ENCODE measurements around the gene COL5A2.
A peak's percentile ranks its signal among the peaks of the same experiment; 100 is the strongest.

The COL5A2 gene

DNA sequence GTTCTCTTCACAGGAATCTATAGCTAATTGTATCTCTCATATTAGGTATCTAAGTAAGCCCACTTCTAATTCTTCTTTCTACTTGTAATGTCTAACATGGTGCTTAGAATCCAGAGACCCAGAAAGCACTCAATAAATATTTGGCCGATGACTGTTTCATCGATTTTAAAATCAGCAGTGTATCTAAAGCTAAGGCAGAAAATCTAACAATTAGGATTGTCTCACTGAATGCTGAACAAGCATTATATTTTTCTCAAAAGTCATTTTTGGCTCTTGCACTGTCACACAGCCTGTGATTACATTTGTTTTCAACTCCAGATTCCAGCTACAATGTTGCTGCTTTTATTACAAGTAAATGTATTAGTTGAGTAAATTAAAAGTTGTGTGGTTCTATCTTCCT, 20.3 kb downstream of the COL5A2 start:
- TF ChIP-seq, protein P1, sequence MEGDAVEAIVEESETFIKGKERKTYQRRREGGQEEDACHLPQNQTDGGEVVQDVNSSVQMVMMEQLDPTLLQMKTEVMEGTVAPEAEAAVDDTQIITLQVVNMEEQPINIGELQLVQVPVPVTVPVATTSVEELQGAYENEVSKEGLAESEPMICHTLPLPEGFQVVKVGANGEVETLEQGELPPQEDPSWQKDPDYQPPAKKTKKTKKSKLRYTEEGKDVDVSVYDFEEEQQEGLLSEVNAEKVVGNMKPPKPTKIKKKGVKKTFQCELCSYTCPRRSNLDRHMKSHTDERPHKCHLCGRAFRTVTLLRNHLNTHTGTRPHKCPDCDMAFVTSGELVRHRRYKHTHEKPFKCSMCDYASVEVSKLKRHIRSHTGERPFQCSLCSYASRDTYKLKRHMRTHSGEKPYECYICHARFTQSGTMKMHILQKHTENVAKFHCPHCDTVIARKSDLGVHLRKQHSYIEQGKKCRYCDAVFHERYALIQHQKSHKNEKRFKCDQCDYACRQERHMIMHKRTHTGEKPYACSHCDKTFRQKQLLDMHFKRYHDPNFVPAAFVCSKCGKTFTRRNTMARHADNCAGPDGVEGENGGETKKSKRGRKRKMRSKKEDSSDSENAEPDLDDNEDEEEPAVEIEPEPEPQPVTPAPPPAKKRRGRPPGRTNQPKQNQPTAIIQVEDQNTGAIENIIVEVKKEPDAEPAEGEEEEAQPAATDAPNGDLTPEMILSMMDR (IDR thresholded peaks at IDR 0.05; ENCODE audit: unreplicated experiment in 3 of 3), result no peak
- Mint-ChIP-seq H3K27me3 (ENCODE audit: low read depth) (no peaks in the 10 kb centered on the region), H3K27ac (no peak overlapping the region), H3K9me3 (no peaks in the 10 kb centered on the region), H3K4me3 (no peak overlapping the region), H3K4me1 (peaks cover 33% of the 10 kb centered on the region), H3K36me3 (ENCODE audit: low read depth) (no peaks in the 10 kb centered on the region)

DNA sequence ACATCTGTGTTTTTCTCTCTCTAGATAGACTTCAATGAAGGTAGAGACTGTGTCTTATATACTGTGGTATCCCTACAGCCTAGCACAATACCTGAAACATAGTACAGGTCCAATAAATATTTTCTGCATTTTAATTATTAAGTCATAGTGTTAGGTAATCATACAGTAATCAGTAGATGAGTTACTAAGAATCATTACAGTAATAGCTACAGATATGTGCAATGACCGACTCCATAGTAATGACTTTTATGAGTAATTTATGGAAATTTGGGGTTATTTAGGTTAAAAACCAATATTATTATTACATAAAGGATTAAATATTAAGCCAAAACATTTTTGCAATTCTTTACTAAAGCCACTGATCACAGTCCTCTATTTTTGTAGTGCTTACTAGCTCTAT, 21.6 kb downstream of the COL5A2 start:
- Mint-ChIP-seq H3K4me3 (no peak overlapping the region), H3K27ac (peak overlapping the region in 1 of 3 experiments; percentile 42), H3K9me3 (no peaks in the 10 kb centered on the region), H3K27me3 (ENCODE audit: low read depth) (no peaks in the 10 kb centered on the region), H3K36me3 (ENCODE audit: low read depth) (peaks cover 3% of the 10 kb centered on the region), H3K4me1 (peaks cover 33% of the 10 kb centered on the region)
- TF ChIP-seq, protein P1 (IDR thresholded peaks at IDR 0.05; ENCODE audit: unreplicated experiment in 3 of 3), result no peak

DNA sequence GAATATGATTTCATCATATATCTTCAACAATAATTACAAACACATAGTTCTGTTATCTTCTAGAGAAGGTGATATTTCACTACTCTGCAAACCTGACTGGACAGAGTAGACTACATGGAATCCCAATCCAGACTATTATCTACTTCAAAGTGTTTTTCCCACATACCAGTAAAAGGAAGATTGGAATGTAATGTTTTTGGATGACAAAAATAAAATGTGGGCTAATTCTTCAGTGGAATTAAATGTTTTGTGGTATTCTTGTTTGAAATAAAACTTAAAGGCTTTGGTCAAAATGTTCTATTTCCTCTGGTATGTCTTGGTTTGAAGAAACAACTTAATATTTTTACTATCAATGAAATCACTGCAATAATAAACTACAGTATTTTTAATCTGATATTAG, 22.1 kb downstream of the COL5A2 start:
- H3K9me3 Mint-ChIP-seq, result no peaks in the 10 kb centered on the region
- no peak overlapping the region for H3K4me3 Mint-ChIP-seq

DNA sequence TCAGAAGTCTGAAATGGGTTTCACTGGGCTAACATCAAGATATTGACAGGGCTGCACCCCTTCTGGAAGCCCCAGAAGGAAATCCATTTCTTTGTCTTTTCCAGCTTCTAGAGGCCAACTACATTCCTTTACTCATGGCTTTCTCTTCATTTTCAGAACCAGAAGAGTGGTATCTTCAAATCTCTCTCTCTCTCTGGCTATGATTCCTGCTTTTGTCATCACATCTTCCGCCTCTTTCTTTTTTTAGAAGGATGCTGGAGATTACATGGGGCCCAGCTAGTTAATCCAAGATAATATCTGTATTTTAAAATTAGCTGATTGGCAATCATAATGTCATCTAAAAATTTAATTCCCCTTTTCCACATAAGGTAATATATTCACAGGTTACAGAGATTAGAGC, 23.8 kb downstream of the COL5A2 start:
- Mint-ChIP-seq H3K9me3 (no peaks in the 10 kb centered on the region), H3K4me3 (no peak overlapping the region), H3K4me1 (peaks cover 41% of the 10 kb centered on the region), H3K27ac (peak overlapping the region in 1 of 3 experiments; percentile 13), H3K36me3 (ENCODE audit: low read depth) (peaks cover 6% of the 10 kb centered on the region), H3K27me3 (ENCODE audit: low read depth) (no peaks in the 10 kb centered on the region)
- TF ChIP-seq, protein P1 (IDR thresholded peaks at IDR 0.05; ENCODE audit: unreplicated experiment in 3 of 3), result no peak

More for the DNA sequence above, 22.1 kb downstream of the COL5A2 start:
- Mint-ChIP-seq H3K27me3 (ENCODE audit: low read depth) (no peaks in the 10 kb centered on the region), H3K36me3 (ENCODE audit: low read depth) (peaks cover 3% of the 10 kb centered on the region), H3K27ac (peak overlapping the region in 2 of 3 experiments; percentile 24 to 42), H3K4me1 (peaks cover 33% of the 10 kb centered on the region)
- TF ChIP-seq, protein P1 (IDR thresholded peaks at IDR 0.05; ENCODE audit: unreplicated experiment in 3 of 3), result no peak

DNA sequence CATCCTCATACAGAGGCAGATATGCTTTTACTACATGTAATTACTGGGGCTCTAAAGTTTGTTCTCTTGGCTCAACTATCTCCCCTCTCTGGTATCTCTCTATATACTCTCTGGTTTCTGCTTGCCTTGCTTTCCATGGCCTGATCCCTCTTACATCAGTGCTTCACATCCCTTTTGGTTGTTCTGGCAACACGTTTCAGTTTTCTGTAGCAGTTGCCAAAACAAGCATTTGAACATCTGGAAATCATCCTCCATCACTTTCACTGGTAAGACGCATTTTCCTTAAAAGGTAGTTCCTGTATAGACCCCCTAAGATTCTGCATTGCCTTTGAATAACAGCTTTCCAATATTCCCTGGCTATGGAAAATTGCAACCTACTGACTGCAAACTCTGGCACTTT, 25.9 kb downstream of the COL5A2 start:
- no peaks in the 10 kb centered on the region for H3K27me3 Mint-ChIP-seq (ENCODE audit: low read depth)
- TF ChIP-seq, protein P1 (IDR thresholded peaks at IDR 0.05; ENCODE audit: unreplicated experiment in 3 of 3), result no peak
- peak overlapping the region; percentile 35 to 91 (median 88) for H3K27ac Mint-ChIP-seq
- H3K4me1 Mint-ChIP-seq, result peaks cover 31% of the 10 kb centered on the region
- peak overlapping the region in 1 of 3 experiments; percentile 37 for H3K4me3 Mint-ChIP-seq
- H3K9me3 Mint-ChIP-seq, result no peaks in the 10 kb centered on the region
- peaks cover 6% of the 10 kb centered on the region for H3K36me3 Mint-ChIP-seq (ENCODE audit: low read depth)

DNA sequence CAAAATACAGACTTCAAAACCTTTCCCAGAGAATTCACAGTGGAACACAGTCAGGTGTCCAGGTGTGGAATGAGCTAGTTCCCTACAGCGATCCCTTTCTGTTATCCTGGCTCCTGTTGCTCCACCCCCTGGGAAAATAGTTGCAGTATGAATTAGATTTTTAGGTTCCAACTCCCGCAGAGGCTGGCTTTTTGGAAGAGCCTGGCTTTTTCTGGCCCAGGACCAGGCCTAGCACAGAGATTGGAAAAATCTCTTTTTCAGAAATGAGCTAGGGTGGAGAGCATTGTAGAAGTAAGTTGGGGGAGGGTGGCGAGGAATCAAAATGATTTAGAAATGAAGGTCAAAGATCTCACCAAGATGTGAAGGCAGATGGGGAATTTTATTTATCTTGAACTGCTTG, 27.1 kb downstream of the COL5A2 start:
- Mint-ChIP-seq H3K36me3 (ENCODE audit: low read depth) (peaks cover 10% of the 10 kb centered on the region), H3K27me3 (ENCODE audit: low read depth) (no peaks in the 10 kb centered on the region), H3K27ac (peak overlapping the region in 2 of 3 experiments; percentile 88 to 91), H3K4me1 (peaks cover 29% of the 10 kb centered on the region), H3K9me3 (no peaks in the 10 kb centered on the region), H3K4me3 (no peak overlapping the region)
- TF ChIP-seq, protein P1 (IDR thresholded peaks at IDR 0.05; ENCODE audit: unreplicated experiment in 3 of 3), result no peak
